Measurements from ENCODE around the gene KCNIP1. TPM values are rescaled to one million over a fixed set of nuclear protein-coding genes. Genes with fewer than 3 reads are reported as not detected.

The KCNIP1 gene
- polyA plus RNA-seq, 1 of the 3 experiments (the other 2 are of a cell fraction): 1.3 TPM

DNA sequence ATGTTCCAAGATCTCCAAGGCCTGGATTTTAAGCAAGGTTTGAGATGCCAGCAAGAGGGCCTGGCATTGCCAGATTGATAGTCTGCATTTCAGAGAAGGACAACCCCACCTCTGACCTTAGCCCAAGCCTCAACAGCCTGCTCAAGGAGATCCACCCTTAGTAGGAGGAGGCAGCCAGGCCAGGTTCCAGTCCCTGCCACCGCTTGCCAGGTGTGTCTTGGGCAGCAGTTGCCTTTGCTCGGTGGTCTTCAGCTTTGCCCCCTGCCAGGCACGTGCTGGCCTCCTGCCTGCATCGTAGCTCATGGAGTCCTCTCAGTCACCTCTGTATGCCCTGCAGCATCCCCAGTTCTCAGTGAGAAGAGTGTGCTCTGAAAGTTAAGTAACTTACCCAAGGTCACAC lies 134.2 kb downstream of the KCNIP1 start:
- Histone ChIP-seq H3F3A (replicated peaks; ENCODE audit: insufficient read depth) (peaks cover 13% of the 10 kb centered on the region), H3K27me3 (ENCODE audit: insufficient read depth) (no peaks in the 10 kb centered on the region; the same call in 1 of the 2 replicates), H3K4me2 (no peak overlapping the region), H3K4me3 (ENCODE audit: low read depth in 2 of 2, low read length in 1 of 2) (no peak overlapping the region), H3K9me2 (no peaks in the 10 kb centered on the region), H3K9me3 (no peaks in the 10 kb centered on the region), H3K27ac (ENCODE audit: low read depth in 2 of 2, low read length in 1 of 2) (no peak overlapping the region), H3K4me1 (ENCODE audit: control insufficient read depth in 1 of 2, insufficient read depth in 2 of 2, low read depth in 1 of 2, low read length in 1 of 2) (peaks cover 7 to 11% of the 10 kb centered on the region in 2 experiments; a peak in 2 of 4 replicates), H3K79me2 (ENCODE audit: insufficient read depth) (no peaks in the 10 kb centered on the region), H2AFZ (ENCODE audit: low read depth) (no peak overlapping the region), H3K9ac (no peak overlapping the region), H3K36me3 (replicated peaks in 1 of 2; ENCODE audit: control insufficient read depth in 1 of 2, insufficient read depth in 2 of 2, low read length in 1 of 2) (no peaks in the 10 kb centered on the region), H4K20me1 (ENCODE audit: insufficient read depth) (no peaks in the 10 kb centered on the region)
- WGBS (ENCODE audit: low lambda C conversion rate): 40% methylated on average over 2 of the region's 4 CpGs
- ChIA-PET POLR2A (no interaction called here), CTCF (interaction anchor here (0.6 to 4.6 kb wide), 49 partner anchors 9 to 1458 kb away, joined by 3 to 98 read pairs (median 5); no protein-coding TSS in a partner anchor)
- no peak for DNase-seq
- TF ChIP-seq RCOR1 (IDR thresholded peaks at IDR 0.05; ENCODE audit: low read length) (no peak), POLR2AphosphoS5 (IDR thresholded peaks at IDR 0.05; ENCODE audit: low read depth, low read length) (no peak), CTCF (IDR thresholded peaks at IDR 0.05) (no peak), ELF1 (IDR thresholded peaks at IDR 0.05) (no peak), NRF1 (IDR thresholded peaks at IDR 0.05; ENCODE audit: low read depth, low read length) (no peak), NFIC (IDR thresholded peaks at IDR 0.05; ENCODE audit: borderline replicate concordance) (no peak), RFX5 (IDR thresholded peaks at IDR 0.05; ENCODE audit: low read length) (no peak)
- TF ChIP-seq, protein P1, sequence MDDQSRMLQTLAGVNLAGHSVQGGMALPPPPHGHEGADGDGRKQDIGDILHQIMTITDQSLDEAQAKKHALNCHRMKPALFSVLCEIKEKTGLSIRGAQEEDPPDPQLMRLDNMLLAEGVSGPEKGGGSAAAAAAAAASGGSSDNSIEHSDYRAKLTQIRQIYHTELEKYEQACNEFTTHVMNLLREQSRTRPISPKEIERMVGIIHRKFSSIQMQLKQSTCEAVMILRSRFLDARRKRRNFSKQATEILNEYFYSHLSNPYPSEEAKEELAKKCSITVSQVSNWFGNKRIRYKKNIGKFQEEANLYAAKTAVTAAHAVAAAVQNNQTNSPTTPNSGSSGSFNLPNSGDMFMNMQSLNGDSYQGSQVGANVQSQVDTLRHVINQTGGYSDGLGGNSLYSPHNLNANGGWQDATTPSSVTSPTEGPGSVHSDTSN (IDR thresholded peaks at IDR 0.05): no peak

- 35% methylated on average over 12 of the region's 15 CpGs for WGBS (ENCODE audit: low lambda C conversion rate)
- H3K27me3 ChIP-seq (ENCODE audit: insufficient read depth): no peaks in the 10 kb centered on the region; the same call in 1 of the 2 replicates
- H3K36me3 ChIP-seq (replicated peaks in 1 of 2; ENCODE audit: control insufficient read depth in 1 of 2, insufficient read depth in 2 of 2, low read length in 1 of 2): no peaks in the 10 kb centered on the region
- no peak overlapping the region; a peak in 1 of 4 replicates for H3K4me3 ChIP-seq (ENCODE audit: low read depth in 2 of 2, low read length in 1 of 2)
- H3K9ac ChIP-seq: no peak overlapping the region
- H3K9me2 ChIP-seq: no peaks in the 10 kb centered on the region
- peaks cover 7% of the 10 kb centered on the region in 2 experiments; a peak in 2 of 4 replicates for H3K4me1 ChIP-seq (ENCODE audit: control insufficient read depth in 1 of 2, insufficient read depth in 2 of 2, low read depth in 1 of 2, low read length in 1 of 2)
- POLR2A ChIA-PET: no interaction called here
- TF ChIP-seq MEF2A (IDR thresholded peaks at IDR 0.05; ENCODE audit: borderline replicate concordance, low read depth) (no peak), SMC3 (IDR thresholded peaks at IDR 0.05; ENCODE audit: low read depth, low read length) (peak; percentile 65), RFX5 (IDR thresholded peaks at IDR 0.05; ENCODE audit: low read length) (no peak), RAD21 (IDR thresholded peaks at IDR 0.05; ENCODE audit: low read length) (peak; percentile 86), CTCF (IDR thresholded peaks at IDR 0.05) (peak; percentile 87)
- TF ChIP-seq, protein P1 (IDR thresholded peaks at IDR 0.05): no peak
- H3K79me2 ChIP-seq (ENCODE audit: insufficient read depth): no peaks in the 10 kb centered on the region
- no peak overlapping the region for H2AFZ ChIP-seq (ENCODE audit: low read depth)
- no peak overlapping the region for H3K27ac ChIP-seq (ENCODE audit: low read depth in 2 of 2, low read length in 1 of 2)
- no peak overlapping the region for H3K4me2 ChIP-seq
- no peaks in the 10 kb centered on the region for H4K20me1 ChIP-seq (ENCODE audit: insufficient read depth)
- no peaks in the 10 kb centered on the region for H3K9me3 ChIP-seq
- DNase-seq: peak; percentile 87
- H3F3A ChIP-seq (replicated peaks; ENCODE audit: insufficient read depth): peaks cover 9% of the 10 kb centered on the region
- CTCF ChIA-PET: interaction anchor here (0.6 to 4.6 kb wide), 57 partner anchors 8 to 1459 kb away, joined by 3 to 98 read pairs (median 4); no protein-coding TSS in a partner anchor
These were observed 134.8 kb downstream of the KCNIP1 start for GRCh38 chr5:170638454-170639220.

All from SK-N-SH (cell line).